K562 (cell line): ENCODE results near the gene CDCA7. TPM values are rescaled to one million over a fixed set of nuclear protein-coding genes. Genes with fewer than 3 reads are reported as not detected.
A peak's percentile ranks its signal among the peaks of the same experiment; 100 is the strongest.

Source experiments
- ATAC-seq: fragments of 200-7000 bp; cut with Tn5 transposase; 3 replicates; pipeline ENCODE4 v1.9.1; 2020; ENCODE audit warnings: moderate library complexity
- Bru-seq: library from RNA; stranded (reverse); fragments of 400-500 nt; gene quantifications from one replicate; lab custom pipeline; 2021; lab: Mats Ljungman, UMichigan
- BruChase-seq, 2 experiments: library from RNA; stranded (reverse); fragments of 400-500 nt; gene quantifications; one replicate each; lab custom pipeline; 2021; lab: Mats Ljungman, UMichigan
- BruUV-seq: library from RNA; stranded (reverse); fragments of 400-500 nt; replicated peaks from 2 replicates; lab custom pipeline; 2021; lab: Mats Ljungman, UMichigan
- CTCF ChIA-PET: fragments of 300-600 bp; formaldehyde crosslinking; extraction: SDS; loops from one replicate; lab custom pipeline; 2021; ENCODE audit warnings: low intra/inter-chr PET ratio; lab: Yijun Ruan, JAX
- POLR2A ChIA-PET: fragments of 300-600, 350-650 bp; sonication (Branson Sonifier 250); formaldehyde crosslinking; extraction: SDS; loops from one replicate; lab custom pipeline; 2021; ENCODE audit warnings: antibody characterized with exemption, inconsistent platforms; lab: Yijun Ruan, JAX
- DNase-seq, 4 experiments: peaks; one replicate each; pipeline versions ENCODE4 v3.0.0 to v3.0.0-alpha.2; 2011 to 2018; ENCODE audit warnings: low spot score in 3 of 4, mixed read lengths in 3 of 4; ENCODE audit errors: extremely low read depth in 1 of 4
- FAIRE-seq: peaks from 2 replicates; lab custom pipeline; 2011; peaks lifted over from hg19 to GRCh38; lab: Jason Lieb, UNC
- H2AFZ ChIP-seq: 2 replicates; pipeline ENCODE4 v1.6.0; 2011; ENCODE audit warnings: low read depth, low read length, control low read depth, inconsistent platforms
- H3K27ac ChIP-seq: fragments of 200-600 bp; 3 replicates; pipeline ENCODE4 v1.8.0; 2011; ENCODE audit warnings: low read depth, mild to moderate bottlenecking, control low read depth, inconsistent platforms, low read length, moderate library complexity, mixed read lengths; ENCODE audit errors: extremely low read depth
- H3K27me3 ChIP-seq, 2 experiments: fragments of 300-600 bp in 1 of 2; 2 replicates in 1 of 2; 3 replicates in 1 of 2; pipeline versions ENCODE4 v1.6.0 to v1.8.0; 2011; ENCODE audit warnings: inconsistent platforms in 2 of 2, low read length in 2 of 2, mild to moderate bottlenecking in 1 of 2, mixed read lengths in 1 of 2, moderate library complexity in 1 of 2; ENCODE audit not compliant: control insufficient read depth in 2 of 2, insufficient read depth in 2 of 2
- H3K36me3 ChIP-seq: fragments of 300-600 bp; 3 replicates; pipeline ENCODE4 v1.8.0; 2011; ENCODE audit warnings: mild to moderate bottlenecking, low read length, inconsistent platforms; ENCODE audit not compliant: control insufficient read depth, insufficient read depth
- H3K4me1 ChIP-seq, 2 experiments: fragments of 200-600 bp in 1 of 2; replicated peaks in 1 of 2; 2 replicates in 1 of 2; 3 replicates in 1 of 2; pipeline versions ENCODE4 v1.5.1 to v1.8.0; 2011; ENCODE audit warnings: inconsistent platforms in 2 of 2, low read length in 2 of 2, mild to moderate bottlenecking in 1 of 2, mixed read lengths in 1 of 2, moderate library complexity in 1 of 2; ENCODE audit not compliant: control insufficient read depth in 2 of 2, insufficient read depth in 2 of 2
- H3K4me2 ChIP-seq: 2 replicates; pipeline ENCODE4 v1.6.1; 2011; ENCODE audit warnings: low read length, control low read depth, inconsistent platforms, mixed read lengths; ENCODE audit not compliant: insufficient read depth
- H3K4me3 ChIP-seq: fragments of 200-600 bp; sonication (generic), shearing (Covaris generic); 2 replicates; pipeline ENCODE4 v1.5.1; 2016; ENCODE audit warnings: control low read depth, inconsistent platforms
- H3K79me2 ChIP-seq: fragments of 200-600 bp; 3 replicates; pipeline ENCODE4 v1.8.0; 2011; ENCODE audit warnings: low read length, inconsistent platforms; ENCODE audit not compliant: control insufficient read depth, insufficient read depth
- H3K9ac ChIP-seq, 2 experiments: 2 replicates each; pipeline versions ENCODE4 v1.6.0 to v1.6.1; 2011; ENCODE audit warnings: low read depth in 2 of 2, low read length in 2 of 2, control low read depth in 1 of 2, inconsistent platforms in 1 of 2, mild to moderate bottlenecking in 1 of 2, mixed read lengths in 1 of 2; ENCODE audit not compliant: insufficient read depth in 1 of 2
- H3K9me1 ChIP-seq: one replicate; pipeline ENCODE4 v1.6.0; 2011; ENCODE audit warnings: inconsistent platforms, mild to moderate bottlenecking, low read length, moderate library complexity; ENCODE audit not compliant: control insufficient read depth, insufficient read depth
- H3K9me3 ChIP-seq: replicated peaks from 2 replicates; pipeline ENCODE4 v1.5.1; 2011; ENCODE audit warnings: low read depth, low read length, inconsistent platforms; ENCODE audit not compliant: control insufficient read depth, insufficient read depth
- H4K20me1 ChIP-seq: replicated peaks from 2 replicates; pipeline ENCODE4 v1.6.1; 2011; ENCODE audit warnings: low read length, inconsistent platforms, mixed read lengths; ENCODE audit not compliant: control insufficient read depth, insufficient read depth
- BCOR ChIP-seq: fragments of 450-650 bp; IDR thresholded peaks from 2 replicates; pipeline ENCODE4 v1.6.1; 2016
- CTBP1 ChIP-seq: fragments of 450-650 bp; IDR thresholded peaks from 2 replicates; pipeline ENCODE4 v1.6.1; 2016; ENCODE audit warnings: borderline replicate concordance
- GATAD2A ChIP-seq: fragments of 450-650 bp; IDR thresholded peaks from 2 replicates; pipeline ENCODE4 v1.6.1; 2017
- RBM17 ChIP-seq: fragments of 200-400 bp; formaldehyde crosslinking; IDR thresholded peaks from 2 replicates; pipeline ENCODE4 v1.6.1; 2017; ENCODE audit warnings: low read depth, mild to moderate bottlenecking, low read length, borderline replicate concordance
- ZNF143 ChIP-seq: sonication (generic); formaldehyde crosslinking; IDR thresholded peaks from 2 replicates; pipeline ENCODE4 v1.9.0; 2022; ENCODE audit warnings: mild to moderate bottlenecking, missing genetic modification reagents
- WGBS: fragments of 100-300 bp; shearing (Covaris generic); methylation state at CpG from one replicate; pipeline ENCODE4 v1.1.6; 2016; ENCODE audit warnings: low coverage, mixed read lengths; ENCODE audit not compliant: insufficient coverage; ENCODE audit errors: missing lambda C conversion rate; 5-methylcytosine and 5-hydroxymethylcytosine counted together
- in situ Hi-C: fragments of 300-500 bp; cut with MboI; formaldehyde crosslinking; loops from 4 replicates; pipeline ENCODE4 v1.15.0; 2018; ENCODE audit warnings: inconsistent platforms, mixed read lengths
- intact Hi-C: fragments of 100-400 bp; cut with micrococcal nuclease; formaldehyde crosslinking; loops from 2 replicates; pipeline ENCODE4 v1.14.2; 2022
- long read RNA-seq, 3 experiments: library from polyadenylated mRNA in 2 of 3; library from RNA in 1 of 3; unstranded in 2 of 3; stranded (forward) in 1 of 3; transcript quantifications; one replicate each; pipeline ENCODE4 v2.0.0, GENCODE V29; 2019 to 2022
- polyA minus RNA-seq, 3 experiments: library from RNA; depleted of rRNA, polyadenylated mRNA; stranded (reverse); fragments of >200 nt; gene quantifications; 2 replicates each; pipeline ENCODE4 v1.2.3, GENCODE V29; 2011
- polyA plus RNA-seq, 8 experiments: library from polyadenylated mRNA; depleted of rRNA in 4 of 8; stranded (reverse) in 5 of 8; unstranded in 3 of 8; fragments of >200 nt; fragmentation: Nextera tagmentation in 2 of 8; fragmentation: Illumina TruSeq in 1 of 8; extraction: Ambion mirVana in 2 of 8; extraction: Trizol in 1 of 8; gene quantifications; 2 replicates each; pipeline versions ENCODE4 v1.2.1 to v1.2.3, GENCODE V29; 2011 to 2014; ENCODE audit warnings: inconsistent platforms in 1 of 8, missing spikeins in 1 of 8
- total RNA-seq, 7 experiments: library from RNA; depleted of rRNA in 6 of 7; stranded (reverse); fragments of >200 nt in 6 of 7; fragmentation: Illumina TruSeq in 2 of 7; extraction: Trizol in 2 of 7; gene quantifications; 2 replicates each; pipeline versions ENCODE4 v1.2.1 to v1.2.3, GENCODE V29; 2011 to 2021; ENCODE audit warnings: low replicate concordance in 1 of 7
- TF ChIP-seq, protein P1 (sequence below): fragments of 450-650 bp; IDR thresholded peaks from 2 replicates; pipeline ENCODE4 v1.6.1; 2016; ENCODE audit warnings: low read depth

CDCA7 gene
- 62.9 and 117 TPM in 2 replicates for total RNA-seq (2011; cell fraction: chromatin; rRNA removed; ENCODE audit: low replicate concordance)
- total RNA-seq (2011; cell fraction: nucleolus; rRNA removed), result 32.5 and 35.9 TPM in 2 replicates
- total RNA-seq (2011; cell fraction: nucleoplasm; rRNA removed), result 55.9 and 67.6 TPM in 2 replicates
- total RNA-seq (2014; rRNA removed) (43.8 and 57.6 TPM in 2 replicates), total RNA-seq (2014; rRNA removed; fragmentation: Illumina TruSeq; extraction: Trizol) (51.0 and 51.8 TPM in 2 replicates), total RNA-seq (2015; rRNA removed; fragmentation: Illumina TruSeq; extraction: Trizol) (45.8 and 48.0 TPM in 2 replicates), total RNA-seq (2021) (65.8 and 66.8 TPM in 2 replicates), polyA plus RNA-seq (2011; rRNA removed) (121 and 122 TPM in 2 replicates), polyA plus RNA-seq (2014; fragmentation: Illumina TruSeq; extraction: Trizol) (69.3 and 80.4 TPM in 2 replicates), polyA plus RNA-seq (2014; fragmentation: Nextera tagmentation; extraction: Ambion mirVana) (10 to 100 TPM; 28.5 to 41.4 TPM), polyA plus RNA-seq (2014; rRNA removed) (87.4 and 88.8 TPM in 2 replicates), polyA minus RNA-seq (2011; rRNA and poly(A)+ RNA removed) (54.5 and 61.8 TPM in 2 replicates), Bru-seq, nascent RNA (percentile 97 among the genes with signal in this experiment), BruChase-seq, experiment 1, labeled RNA remaining after a 2-hour chase (percentile 93 among the genes with signal in this experiment), BruChase-seq, experiment 2, labeled RNA remaining after a 6-hour chase (percentile 94 among the genes with signal in this experiment)
- 47.5 and 73.0 TPM in 2 replicates for polyA plus RNA-seq (2011; cell fraction: cytosol; rRNA removed)
- polyA plus RNA-seq (2011; cell fraction: nucleus; rRNA removed), result 257 and 276 TPM in 2 replicates
- 30.0 and 43.1 TPM in 2 replicates for polyA plus RNA-seq (2012)
- polyA minus RNA-seq (2011; cell fraction: cytosol; rRNA and poly(A)+ RNA removed), result 41.7 and 43.2 TPM in 2 replicates
- 32.2 and 47.1 TPM in 2 replicates for polyA minus RNA-seq (2011; cell fraction: nucleus; rRNA and poly(A)+ RNA removed)
- long read RNA-seq, experiment 1, transcript CDCA7-201 (10 exons, 2,789 nt), result minor isoform, 17 of 322 reads
- long read RNA-seq, experiment 1, transcript CDCA7-202 (9 exons, 2,500 nt), result major isoform, 196 of 322 reads
- long read RNA-seq, experiment 1, partial matches to known transcripts, result 86 of 322 reads
- long read RNA-seq, experiment 1, other reads (novel, unspliced or antisense), result 19 of 322 reads
- long read RNA-seq, experiment 2, transcript CDCA7-202 (9 exons, 2,500 nt), result major isoform, 10 of 65 reads
- long read RNA-seq, experiment 2, partial matches to known transcripts, result 2 of 65 reads
- long read RNA-seq, experiment 2, other reads (novel, unspliced or antisense), result 49 of 65 reads
- long read RNA-seq, experiment 3, transcript CDCA7-201 (10 exons, 2,789 nt), result minor isoform, 7 of 153 reads
- long read RNA-seq, experiment 3, transcript CDCA7-202 (9 exons, 2,500 nt), result major isoform, 126 of 153 reads
- long read RNA-seq, experiment 3, partial matches to known transcripts, result 15 of 153 reads
- long read RNA-seq, experiment 3, other reads (novel, unspliced or antisense), result 4 of 153 reads

GRCh38 chr2:173354582-173355131 lies at the start of gene CDCA7:
TSS of gene CDCA7 (plus strand) at chr2:173354872. CDS start at chr2:173354964, 92 bp downstream.
- H4K20me1 ChIP-seq, result peaks cover 11% of the 10 kb centered on the region; the same call in 1 of the 2 replicates
- no peaks in the 10 kb centered on the region for H3K9me3 ChIP-seq
- peaks cover 17 to 22% of the 10 kb centered on the region in 2 experiments; a peak in 4 of 5 replicates for H3K4me1 ChIP-seq
- intact Hi-C loops, result loop anchor here (2.0 to 10.0 kb wide), 2 partner anchors 140 to 264 kb away; no protein-coding TSS in a partner anchor
- FAIRE-seq (no peak), DNase-seq (peak; percentile 89 to 95 (median 94)), ATAC-seq (peak; percentile 88)
- peak within 1 kb of the TSS; percentile 78 for H3K4me3 ChIP-seq
- in situ Hi-C loops, result no loop called here
- WGBS, result 0% methylated on average over 44 of the region's 50 CpGs
- peaks cover 30% of the 10 kb centered on the region for H3K36me3 ChIP-seq
- H3K79me2 ChIP-seq, result peaks cover 48% of the 10 kb centered on the region
- peaks cover 3% of the 10 kb centered on the region for H3K9me1 ChIP-seq
- no TSS peak for BruUV-seq
- H3K9ac ChIP-seq, result peak within 1 kb of the TSS; percentile 85 to 100
- CTCF ChIA-PET, result no interaction called here
- 0 out of 5 replicates have a peak, but pooled peaks cover 0 to 5% of the 10 kb centered on the region in 2 experiments for H3K27me3 ChIP-seq
- peak within 1 kb of the TSS; percentile 93 for H3K27ac ChIP-seq
- H3K4me2 ChIP-seq, result peak within 1 kb of the TSS; percentile 92
- peak within 1 kb of the TSS; percentile 98 for H2AFZ ChIP-seq
- POLR2A ChIA-PET, result interaction anchor here (0.6 to 1.5 kb wide), 6 partner anchors 9 to 381 kb away, joined by 3 to 4 read pairs (median 3); no protein-coding TSS in a partner anchor
- 0 out of 2 replicates have a peak, but pooled peaks have one; percentile 55 for TF ChIP-seq GATAD2A
- no peak for TF ChIP-seq RBM17
- TF ChIP-seq, protein P1, sequence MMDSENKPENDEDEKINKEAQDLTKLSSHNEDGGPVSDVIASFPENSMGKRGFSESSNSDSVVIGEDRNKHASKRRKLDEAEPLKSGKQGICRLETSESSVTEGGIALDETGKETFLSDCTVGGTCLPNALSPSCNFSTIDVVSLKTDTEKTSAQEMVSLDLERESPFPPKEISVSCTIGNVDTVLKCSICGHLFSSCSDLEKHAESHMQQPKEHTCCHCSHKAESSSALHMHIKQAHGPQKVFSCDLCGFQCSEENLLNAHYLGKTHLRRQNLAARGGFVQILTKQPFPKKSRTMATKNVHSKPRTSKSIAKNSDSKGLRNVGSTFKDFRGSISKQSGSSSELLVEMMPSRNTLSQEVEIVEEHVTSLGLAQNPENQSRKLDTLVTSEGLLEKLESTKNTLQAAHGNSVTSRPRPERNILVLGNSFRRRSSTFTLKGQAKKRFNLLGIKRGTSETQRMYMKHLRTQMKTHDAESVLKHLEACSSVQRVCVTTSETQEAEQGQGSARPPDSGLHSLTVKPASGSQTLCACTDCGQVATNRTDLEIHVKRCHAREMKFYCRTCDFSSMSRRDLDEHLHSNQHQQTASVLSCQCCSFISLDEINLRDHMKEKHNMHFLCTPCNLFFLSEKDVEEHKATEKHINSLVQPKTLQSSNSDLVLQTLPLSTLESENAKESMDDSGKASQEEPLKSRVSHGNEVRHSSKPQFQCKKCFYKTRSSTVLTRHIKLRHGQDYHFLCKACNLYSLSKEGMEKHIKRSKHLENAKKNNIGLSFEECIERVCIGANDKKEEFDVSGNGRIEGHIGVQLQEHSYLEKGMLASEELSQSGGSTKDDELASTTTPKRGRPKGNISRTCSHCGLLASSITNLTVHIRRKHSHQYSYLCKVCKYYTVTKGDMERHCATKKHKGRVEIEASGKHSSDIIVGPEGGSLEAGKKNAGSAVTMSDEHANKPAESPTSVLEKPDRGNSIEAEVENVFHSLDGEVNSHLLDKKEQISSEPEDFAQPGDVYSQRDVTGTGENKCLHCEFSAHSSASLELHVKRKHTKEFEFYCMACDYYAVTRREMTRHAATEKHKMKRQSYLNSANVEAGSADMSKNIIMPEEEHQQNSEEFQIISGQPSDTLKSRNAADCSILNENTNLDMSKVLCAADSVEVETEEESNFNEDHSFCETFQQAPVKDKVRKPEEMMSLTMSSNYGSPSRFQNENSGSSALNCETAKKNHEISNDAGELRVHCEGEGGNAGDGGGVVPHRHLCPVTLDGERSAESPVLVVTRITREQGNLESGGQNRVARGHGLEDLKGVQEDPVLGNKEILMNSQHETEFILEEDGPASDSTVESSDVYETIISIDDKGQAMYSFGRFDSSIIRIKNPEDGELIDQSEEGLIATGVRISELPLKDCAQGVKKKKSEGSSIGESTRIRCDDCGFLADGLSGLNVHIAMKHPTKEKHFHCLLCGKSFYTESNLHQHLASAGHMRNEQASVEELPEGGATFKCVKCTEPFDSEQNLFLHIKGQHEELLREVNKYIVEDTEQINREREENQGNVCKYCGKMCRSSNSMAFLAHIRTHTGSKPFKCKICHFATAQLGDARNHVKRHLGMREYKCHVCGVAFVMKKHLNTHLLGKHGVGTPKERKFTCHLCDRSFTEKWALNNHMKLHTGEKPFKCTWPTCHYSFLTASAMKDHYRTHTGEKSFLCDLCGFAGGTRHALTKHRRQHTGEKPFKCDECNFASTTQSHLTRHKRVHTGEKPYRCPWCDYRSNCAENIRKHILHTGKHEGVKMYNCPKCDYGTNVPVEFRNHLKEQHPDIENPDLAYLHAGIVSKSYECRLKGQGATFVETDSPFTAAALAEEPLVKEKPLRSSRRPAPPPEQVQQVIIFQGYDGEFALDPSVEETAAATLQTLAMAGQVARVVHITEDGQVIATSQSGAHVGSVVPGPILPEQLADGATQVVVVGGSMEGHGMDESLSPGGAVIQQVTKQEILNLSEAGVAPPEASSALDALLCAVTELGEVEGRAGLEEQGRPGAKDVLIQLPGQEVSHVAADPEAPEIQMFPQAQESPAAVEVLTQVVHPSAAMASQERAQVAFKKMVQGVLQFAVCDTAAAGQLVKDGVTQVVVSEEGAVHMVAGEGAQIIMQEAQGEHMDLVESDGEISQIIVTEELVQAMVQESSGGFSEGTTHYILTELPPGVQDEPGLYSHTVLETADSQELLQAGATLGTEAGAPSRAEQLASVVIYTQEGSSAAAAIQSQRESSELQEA, result no peak
- peak; percentile 67 for TF ChIP-seq CTBP1
- no peak; the same call in 1 of the 2 replicates for TF ChIP-seq ZNF143
- TF ChIP-seq BCOR, result 0 out of 2 replicates have a peak, but pooled peaks have one; percentile 59
